OCI-M2 (cell line): Measurements from ENCODE around the gene TEX38.
"Not testable (repeated sequence)": the region's sequence is repeated elsewhere in the genome, so short reads cannot be mapped to it uniquely, and the experiment has no call there.

Experiments
- DNase-seq: peaks from one replicate; lab custom pipeline; 2025; ENCODE audit not compliant: unreplicated experiment; lab: John Stamatoyannopoulos, UW

The TEX38 gene

GRCh38 chr1:46654698-46655097 lies 17.0 kb upstream of the TEX38 start:
- DNase-seq: not testable (repeated sequence)

DNA sequence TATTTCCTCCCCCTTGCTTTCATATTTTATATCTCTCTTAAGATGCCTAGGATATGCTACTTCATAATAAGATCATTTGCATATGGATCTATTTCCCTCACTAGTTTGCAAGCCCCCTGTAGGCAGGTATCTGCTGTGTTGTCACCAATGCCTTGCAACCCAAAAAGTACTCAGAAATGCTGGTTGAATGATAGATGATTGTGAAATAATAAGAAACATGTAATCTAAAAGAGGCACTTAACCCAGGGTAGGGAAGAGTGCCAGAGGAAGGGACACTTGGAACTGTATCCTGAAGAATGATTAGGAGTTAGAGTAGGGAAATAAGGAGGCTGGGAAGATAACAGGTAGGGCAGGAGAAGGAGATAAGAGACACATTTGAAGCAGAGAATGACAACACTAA lies 15.8 kb upstream of the TEX38 start:
- DNase-seq: no peak

GRCh38 chr1:46656643-46657042 lies 15.0 kb upstream of the TEX38 start:
- DNase-seq: no peak

GRCh38 chr1:46657775-46658174 lies 13.9 kb upstream of the TEX38 start:
- DNase-seq: no peak

GRCh38 chr1:46659307-46659870 lies 12.3 kb upstream of the TEX38 start:
- no peak for DNase-seq

GRCh38 chr1:46660116-46660515 lies 11.5 kb upstream of the TEX38 start:
- not testable (repeated sequence) for DNase-seq

DNA sequence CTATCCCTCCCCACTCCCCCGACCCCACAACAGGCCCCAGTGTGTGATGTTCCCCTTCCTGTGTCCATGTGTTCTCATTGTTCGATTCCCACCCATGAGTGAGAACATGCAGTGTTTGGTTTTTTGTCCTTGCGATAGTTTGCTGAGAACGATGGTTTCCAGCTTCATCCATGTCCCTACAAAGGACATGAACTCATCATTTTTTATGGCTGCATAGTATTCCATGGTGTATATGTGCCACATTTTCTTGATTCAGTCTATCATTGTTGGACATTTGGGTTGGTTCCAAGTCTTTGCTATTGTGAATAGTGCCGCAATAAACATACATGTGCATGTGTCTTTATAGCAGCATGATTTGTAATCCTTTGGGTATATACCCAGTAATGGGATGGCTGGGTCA lies 8.7 kb upstream of the TEX38 start:
- not testable (repeated sequence) for DNase-seq

GRCh38 chr1:46665983-46666382 lies 5.7 kb upstream of the TEX38 start:
- no peak for DNase-seq

DNA sequence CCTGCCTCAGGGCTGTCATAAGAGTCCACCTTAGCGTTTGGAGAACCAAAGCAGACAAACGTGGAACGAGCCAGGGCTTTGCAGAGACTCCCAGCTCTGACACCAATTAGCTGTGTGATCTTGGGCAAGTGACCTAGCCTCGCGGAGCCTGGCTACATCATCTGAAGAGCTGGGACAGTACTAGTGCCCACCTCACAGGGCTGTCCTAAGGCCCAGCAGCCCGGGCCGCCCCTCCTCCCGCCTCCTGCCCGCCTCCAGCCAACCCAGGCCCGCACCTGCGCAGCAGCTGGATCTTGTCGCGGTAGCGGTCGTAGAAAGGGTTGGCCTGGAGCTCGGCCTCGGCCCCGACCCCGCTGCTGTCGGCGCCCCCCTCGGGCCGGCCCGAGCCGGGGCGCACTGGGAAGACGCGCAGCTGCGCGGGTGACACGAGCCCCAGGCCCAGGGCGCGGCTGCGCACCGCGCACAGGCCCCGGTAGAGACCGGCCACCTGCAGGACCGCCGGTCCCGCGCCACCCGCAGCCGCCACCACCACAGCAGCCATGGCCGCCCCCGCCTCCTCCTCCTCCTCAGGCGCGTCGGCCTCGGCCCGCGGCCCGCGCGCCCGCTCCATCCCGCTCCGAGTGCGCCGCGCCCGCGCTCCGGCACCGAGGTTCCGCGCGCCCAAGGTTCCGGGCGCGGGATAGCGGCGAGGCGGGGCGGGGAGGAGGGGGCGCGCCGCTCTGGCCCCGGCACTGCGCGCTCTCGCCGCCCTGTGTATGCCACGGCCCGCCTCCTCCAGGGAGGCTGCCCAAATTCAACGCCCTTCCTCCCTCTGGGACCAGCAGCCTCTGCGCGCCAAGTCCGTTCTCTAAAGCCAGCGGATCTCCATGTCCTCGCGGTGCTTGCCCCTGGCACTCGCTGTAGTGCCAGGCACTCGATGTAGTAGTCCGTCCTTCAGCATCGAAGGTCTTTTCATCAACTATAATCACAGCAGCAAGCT lies 3.6 kb upstream of the TEX38 start, which contains the start of gene ATPAF1:
ATPAF1 (minus strand) TSS at position 583 of the 979 bp plus-strand sequence; CDS start at position 541, 42 bp downstream.
- no peak for DNase-seq

- no peak for DNase-seq
These were observed 1.5 kb upstream of the TEX38 start for GRCh38 chr1:46670134-46670533.

DNA sequence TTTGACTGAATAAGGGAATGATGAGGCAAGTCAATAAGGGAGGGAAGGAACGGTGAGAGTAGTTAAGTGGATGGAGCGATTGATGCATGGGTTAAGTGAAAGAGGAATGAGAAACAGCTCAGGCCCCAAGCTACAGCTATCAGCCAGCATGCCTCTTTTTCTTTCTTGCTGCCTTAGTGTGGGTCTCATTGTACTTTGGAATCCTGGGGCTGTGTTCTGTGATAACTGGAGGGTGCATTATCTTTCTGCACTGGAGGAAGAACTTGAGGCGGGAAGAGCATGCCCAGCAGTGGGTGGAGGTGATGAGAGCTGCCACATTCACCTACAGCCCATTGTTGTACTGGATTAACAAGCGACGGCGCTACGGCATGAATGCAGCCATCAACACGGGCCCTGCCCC lies 1.0 kb downstream of the TEX38 start:
- DNase-seq: no peak

DNA sequence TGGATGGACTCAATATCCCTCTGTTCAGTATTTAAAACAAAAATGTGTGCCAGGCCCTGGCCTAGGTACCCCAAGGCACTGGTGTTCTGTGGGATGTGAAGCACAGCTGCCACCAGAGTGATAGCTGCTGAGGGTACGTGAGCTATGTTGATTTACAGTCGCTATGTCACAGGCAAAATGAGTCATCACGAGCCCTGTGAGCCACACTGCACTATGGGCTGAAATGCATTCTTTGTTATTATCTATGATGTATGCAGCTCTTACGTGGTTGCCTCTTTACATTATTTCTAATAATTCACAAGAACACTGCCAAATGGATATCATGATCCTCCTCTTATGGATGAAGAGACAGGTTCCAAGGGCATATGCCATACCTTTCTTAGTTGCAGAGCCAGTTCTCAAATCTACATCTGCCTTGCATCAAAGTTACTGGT lies 2.1 kb downstream of the TEX38 start:
- DNase-seq: no peak

GRCh38 chr1:46675549-46676314 lies 4.1 kb downstream of the TEX38 start:
- no peak for DNase-seq

DNA sequence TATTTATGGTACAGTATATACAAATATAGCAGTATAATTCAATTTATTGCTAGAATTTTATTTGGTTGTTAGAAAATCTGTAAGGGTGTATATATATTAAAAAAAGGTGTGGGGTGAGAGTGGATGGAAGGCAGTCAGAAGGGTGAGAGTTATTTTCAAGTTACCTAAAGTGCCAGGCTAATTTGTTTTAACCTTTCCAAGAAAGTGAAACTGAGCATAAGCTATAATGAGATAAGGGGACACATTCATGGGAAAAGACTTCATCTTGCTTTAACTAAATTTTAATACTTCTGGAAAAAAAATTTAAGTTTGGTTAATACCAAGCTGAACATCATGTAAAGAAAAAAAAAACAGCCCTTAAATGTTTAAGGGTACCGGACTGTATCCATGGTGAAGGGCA lies 4.9 kb downstream of the TEX38 start:
- DNase-seq: no peak

- no peak for DNase-seq
These were observed 5.7 kb downstream of the TEX38 start for GRCh38 chr1:46677339-46677738.

GRCh38 chr1:46679789-46680573 lies 8.3 kb downstream of the TEX38 start:
- no peak for DNase-seq

- no peak for DNase-seq
These were observed 9.8 kb downstream of the TEX38 start for GRCh38 chr1:46681333-46682034.

DNA sequence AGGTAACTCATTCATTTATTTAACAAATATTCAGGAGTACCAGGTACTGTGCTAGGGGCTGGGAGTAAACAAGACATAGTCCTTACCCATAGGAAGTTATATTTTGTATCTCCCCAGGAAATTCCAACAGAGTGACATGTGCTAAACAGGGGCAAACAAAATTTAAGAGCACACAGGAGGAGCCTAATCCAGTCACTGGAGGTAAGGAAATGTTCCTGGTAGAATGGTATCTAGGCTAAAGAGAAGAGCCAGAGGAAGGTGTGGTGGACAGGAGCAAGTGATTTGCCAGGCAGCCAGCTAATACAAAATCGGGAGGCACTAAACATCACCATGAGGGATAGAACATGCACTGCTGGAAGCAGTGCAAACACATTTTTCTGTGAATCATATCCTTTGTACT lies 10.4 kb downstream of the TEX38 start:
- no peak for DNase-seq

DNA sequence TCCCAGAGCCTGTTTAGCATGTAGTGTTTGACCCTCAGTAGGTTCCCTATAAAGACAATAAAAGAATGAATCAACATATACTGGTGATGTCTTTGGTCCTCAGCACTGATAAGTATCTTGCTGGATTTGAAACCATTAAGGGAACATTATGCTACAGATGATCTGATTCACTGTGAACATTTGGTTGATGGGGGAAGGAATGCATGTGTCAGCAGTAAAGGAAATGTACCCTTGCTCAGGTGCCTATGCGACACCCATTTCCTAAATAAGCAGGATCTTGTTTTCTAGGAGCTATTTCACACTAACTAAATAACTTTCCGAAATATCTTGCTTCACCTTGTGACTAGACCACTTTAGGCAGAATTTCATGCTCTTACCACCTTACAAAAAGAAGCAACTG lies 13.0 kb downstream of the TEX38 start:
- no peak for DNase-seq

DNA sequence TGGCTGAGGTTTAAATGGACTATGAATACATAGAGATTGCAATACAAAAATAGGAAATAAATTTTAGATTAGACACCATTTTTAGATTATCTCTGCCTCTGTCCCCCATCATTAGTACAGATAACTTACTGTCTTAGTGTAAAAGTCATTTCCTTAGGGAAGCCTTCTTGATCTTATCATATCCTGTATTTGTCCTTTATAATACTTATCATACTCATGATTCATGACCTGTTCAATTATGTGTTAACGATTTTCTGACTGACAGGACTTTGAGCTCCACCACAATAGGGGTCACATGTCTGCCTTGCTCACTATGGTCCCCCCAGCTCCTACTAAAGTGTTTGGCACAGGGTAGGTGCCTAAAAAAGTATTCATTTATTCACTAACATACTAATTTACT lies 14.6 kb downstream of the TEX38 start:
- no peak for DNase-seq
